EL (cell line): ENCODE results near the gene OR4K13.

Source experiments
- DNase-seq: peaks from one replicate; pipeline ENCODE4 v3.0.0-alpha.2; 2016

Gene OR4K13, protein sequence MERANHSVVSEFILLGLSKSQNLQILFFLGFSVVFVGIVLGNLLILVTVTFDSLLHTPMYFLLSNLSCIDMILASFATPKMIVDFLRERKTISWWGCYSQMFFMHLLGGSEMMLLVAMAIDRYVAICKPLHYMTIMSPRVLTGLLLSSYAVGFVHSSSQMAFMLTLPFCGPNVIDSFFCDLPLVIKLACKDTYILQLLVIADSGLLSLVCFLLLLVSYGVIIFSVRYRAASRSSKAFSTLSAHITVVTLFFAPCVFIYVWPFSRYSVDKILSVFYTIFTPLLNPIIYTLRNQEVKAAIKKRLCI

GRCh38 chr14:20035938-20036337, at the start of gene OR4K13:
TSS of gene OR4K13 (minus strand) at chr14:20036038. CDS start at chr14:20034758, 1,280 bp downstream.
- DNase-seq, result no peak

DNA sequence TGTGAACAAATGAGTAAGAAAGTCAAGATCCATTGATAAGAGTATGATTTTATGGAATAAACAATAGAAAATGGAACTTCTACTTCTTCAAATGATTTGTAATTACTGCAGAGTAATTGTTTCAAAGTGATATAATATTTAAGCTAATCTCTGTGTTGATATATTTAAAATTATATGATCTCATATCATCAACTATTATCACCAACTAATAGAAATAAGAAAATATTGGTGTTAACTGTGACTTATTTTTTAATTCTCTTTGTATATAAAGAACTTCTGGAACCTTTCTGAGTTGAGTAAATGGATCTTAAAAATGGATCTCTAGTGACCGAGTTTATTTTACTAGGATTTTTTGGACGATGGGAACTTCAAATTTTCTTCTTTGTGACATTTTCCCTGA, 23.9 kb upstream of the OR4K13 start, which contains the start of gene OR4L1:
Gene OR4L1 (plus strand): TSS at position 301 of the 400 bp plus-strand sequence. CDS start 0 bp downstream, at position 301.
- DNase-seq, result no peak

GRCh38 chr14:20048202-20048601, 12.4 kb upstream of the OR4K13 start:
- DNase-seq, result no peak

GRCh38 chr14:20044243-20044642, 8.4 kb upstream of the OR4K13 start:
- no peak for DNase-seq

DNA sequence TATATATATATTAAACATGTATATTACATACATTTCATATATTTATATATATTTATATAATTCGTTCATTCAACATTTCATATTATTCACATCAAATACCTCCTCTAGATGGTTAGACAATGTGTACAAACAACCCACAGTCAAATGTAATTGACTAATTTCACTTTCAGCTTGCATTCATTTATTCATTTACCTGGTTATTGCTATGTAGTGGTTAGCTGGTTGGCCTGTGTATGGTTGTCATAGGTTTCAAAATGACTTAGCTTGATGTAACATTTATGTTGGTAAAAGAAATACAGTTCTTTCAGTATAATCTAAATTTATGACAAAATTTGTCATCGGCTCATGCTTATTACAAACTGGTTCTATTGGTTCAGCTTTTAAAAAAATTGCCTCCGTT, 389 bp downstream of the OR4K13 start:
- no peak for DNase-seq

GRCh38 chr14:20031058-20031457, 4.8 kb downstream of the OR4K13 start:
- no peak for DNase-seq

DNA sequence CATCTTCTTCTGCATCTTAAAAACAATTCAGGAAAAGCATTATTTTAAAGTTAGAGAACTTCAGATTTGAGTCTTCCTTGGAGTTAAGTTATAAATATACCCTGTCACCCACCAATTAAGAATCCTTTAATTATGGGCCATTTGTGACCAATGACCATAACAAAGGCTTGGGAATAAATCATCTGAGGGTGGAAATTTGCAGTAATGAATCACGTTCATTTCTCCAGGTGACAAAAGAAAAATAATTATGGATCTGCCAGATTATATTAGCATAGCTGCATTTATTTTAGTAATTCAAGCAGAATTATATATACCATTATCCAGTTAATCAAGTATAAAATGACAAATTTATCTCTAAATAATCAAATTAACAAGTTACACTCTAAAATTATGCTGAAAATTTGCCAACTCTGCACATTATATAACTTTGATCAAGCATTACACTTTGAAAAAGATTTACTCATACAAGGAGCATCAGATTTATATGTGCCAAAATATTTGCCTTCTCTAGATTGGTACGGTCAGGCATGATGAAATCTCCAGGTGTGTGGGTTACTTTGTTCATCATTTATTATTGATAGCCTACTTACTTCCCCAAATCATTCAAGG, 16.5 kb downstream of the OR4K13 start, which contains the start of gene OR4K14:
Gene OR4K14 (minus strand): TSS at position 51 of the 609 bp plus-strand sequence. CDS start 4,114 bp downstream, outside the sequence.
- DNase-seq, result no peak

DNA sequence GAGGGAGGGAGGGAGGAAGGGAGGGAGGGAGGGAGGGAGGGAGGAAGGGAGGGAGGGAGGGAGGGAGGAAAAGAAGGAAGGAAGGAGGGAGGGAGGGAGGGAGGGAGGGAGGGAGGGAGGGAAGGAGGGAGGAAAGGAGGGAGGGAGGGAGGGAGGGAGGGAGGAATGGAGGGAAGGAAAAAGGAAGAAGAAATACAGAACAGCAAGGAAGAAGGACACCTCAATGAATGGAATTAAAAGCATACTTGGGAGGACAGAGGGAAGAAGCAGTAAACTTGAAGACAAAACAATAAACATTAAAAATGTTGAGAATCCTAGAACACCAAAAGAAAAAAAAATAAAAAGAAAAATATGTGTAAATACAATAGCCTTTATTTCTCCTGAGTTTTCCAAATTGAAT, 27.7 kb downstream of the OR4K13 start:
- DNase-seq, result no peak

- DNase-seq, result no peak
These were observed 33.5 kb downstream of the OR4K13 start for GRCh38 chr14:20002319-20002718.

DNA sequence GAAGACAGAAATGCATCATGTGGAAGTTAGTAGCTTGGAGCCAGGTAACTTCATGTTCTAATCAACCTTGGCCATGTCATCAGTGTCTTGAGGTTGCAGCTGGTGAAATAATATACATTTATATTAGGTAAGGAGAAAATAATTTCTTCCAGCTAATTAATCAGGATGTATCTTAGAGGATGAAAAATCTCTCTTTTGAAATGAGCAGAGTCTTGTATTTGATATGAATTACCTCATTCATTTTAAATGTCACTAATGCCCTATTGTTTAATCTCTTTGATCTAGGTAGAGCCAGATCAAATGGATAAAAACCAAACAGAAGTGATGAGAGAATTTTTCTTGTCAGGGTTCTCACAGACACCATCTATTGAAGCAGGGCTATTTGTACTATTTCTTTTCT, 34.0 kb downstream of the OR4K13 start, which contains the start of gene OR4Q2:
Gene OR4Q2 (plus strand): TSS at position 301 of the 400 bp plus-strand sequence.
- no peak for DNase-seq

DNA sequence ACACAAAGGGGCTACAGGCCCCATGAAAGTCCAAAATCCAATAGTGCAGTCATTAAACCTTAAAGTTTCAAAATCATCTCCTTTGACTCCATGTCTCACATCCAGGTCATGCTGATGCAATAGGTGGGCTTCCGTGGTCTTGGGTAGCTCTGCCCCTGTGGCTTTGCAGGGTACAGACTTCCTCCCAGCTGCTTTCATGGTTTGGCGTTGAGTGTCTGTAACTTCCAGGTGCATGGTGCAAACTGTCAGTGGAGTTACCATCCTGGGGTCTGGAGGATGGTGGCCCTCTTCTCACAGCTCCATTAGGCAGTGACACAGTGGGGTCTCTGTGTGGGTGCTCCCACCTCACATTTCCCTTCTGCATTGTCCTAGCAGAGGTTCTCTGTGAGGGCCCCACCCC, 42.4 kb downstream of the OR4K13 start:
- DNase-seq, result no peak
